Measurements from ENCODE around the gene PLEKHN1. TPM values are rescaled to one million over a fixed set of nuclear protein-coding genes. Genes with fewer than 3 reads are reported as not detected.

The PLEKHN1 gene
- total RNA-seq, 4 donors from 2014 or later = 36.1 to 69.0 (median 48.4) TPM

- Histone ChIP-seq H3K4me1 (peaks cover 48% of the 10 kb centered on the region), H3K27me3 (no peaks in the 10 kb centered on the region), H3K27ac (peak overlapping the region; percentile 90), H3K4me3 (peak overlapping the region; percentile 75), H3K36me3 (no peaks in the 10 kb centered on the region), H3K9me3 (no peaks in the 10 kb centered on the region)
- DNase-seq (ENCODE audit: low spot score in 2 of 2) = no peak
- WGBS = 9% methylated on average over 8 of the region's 91 CpGs
- TF ChIP-seq POLR2AphosphoS5 (IDR thresholded peaks at IDR 0.05) (no peak), EP300 (IDR thresholded peaks at IDR 0.05) (no peak), CTCF (IDR thresholded peaks at IDR 0.05) (peak in 1 of 2 donors; percentile 69), POLR2A (IDR thresholded peaks at IDR 0.05) (no peak)
Measured at GRCh38 chr1:1019122-1019999, 53.1 kb downstream of the PLEKHN1 start.

GRCh38 chr1:1020000-1020404 lies 53.7 kb downstream of the PLEKHN1 start, which contains the start of gene AGRN:
Gene AGRN (plus strand): TSS chr1:1020120. CDS start chr1:1020173, 53 bp downstream.
- Histone ChIP-seq H3K4me3 (peak within 1 kb of the TSS; percentile 75), H3K4me1 (peaks cover 49% of the 10 kb centered on the region), H3K9me3 (no peaks in the 10 kb centered on the region), H3K27ac (peak within 1 kb of the TSS; percentile 90), H3K27me3 (no peaks in the 10 kb centered on the region), H3K36me3 (no peaks in the 10 kb centered on the region)
- WGBS = 0% methylated on average over 1 of the region's 58 CpGs
- DNase-seq (ENCODE audit: low spot score in 2 of 2) = no peak
- no peak for TF ChIP-seq EP300 (IDR thresholded peaks at IDR 0.05)
- no peak for TF ChIP-seq POLR2A (IDR thresholded peaks at IDR 0.05)
- no peak for TF ChIP-seq CTCF (IDR thresholded peaks at IDR 0.05)
- no peak for TF ChIP-seq POLR2AphosphoS5 (IDR thresholded peaks at IDR 0.05)

GRCh38 chr1:1020415-1021009 lies 54.2 kb downstream of the PLEKHN1 start:
- Histone ChIP-seq H3K27ac (peak overlapping the region; percentile 90), H3K36me3 (no peaks in the 10 kb centered on the region), H3K27me3 (no peaks in the 10 kb centered on the region), H3K4me1 (peaks cover 53% of the 10 kb centered on the region), H3K4me3 (peak overlapping the region; percentile 75), H3K9me3 (no peaks in the 10 kb centered on the region)
- WGBS = no CpG with 5 or more reads among the region's 59 CpGs
- DNase-seq (ENCODE audit: low spot score in 2 of 2) = no peak
- TF ChIP-seq EP300 (IDR thresholded peaks at IDR 0.05) (no peak), POLR2AphosphoS5 (IDR thresholded peaks at IDR 0.05) (no peak), POLR2A (IDR thresholded peaks at IDR 0.05) (no peak), CTCF (IDR thresholded peaks at IDR 0.05) (no peak)

- Histone ChIP-seq H3K27ac (no peak overlapping the region), H3K9me3 (no peaks in the 10 kb centered on the region), H3K27me3 (no peaks in the 10 kb centered on the region), H3K4me1 (peaks cover 59% of the 10 kb centered on the region), H3K4me3 (peak overlapping the region; percentile 75), H3K36me3 (no peaks in the 10 kb centered on the region)
- no peak for TF ChIP-seq CTCF (IDR thresholded peaks at IDR 0.05)
- TF ChIP-seq POLR2AphosphoS5 (IDR thresholded peaks at IDR 0.05) = no peak
- TF ChIP-seq EP300 (IDR thresholded peaks at IDR 0.05) = no peak
- TF ChIP-seq POLR2A (IDR thresholded peaks at IDR 0.05) = no peak
- no CpG with 5 or more reads among the region's 33 CpGs for WGBS
- DNase-seq (ENCODE audit: low spot score in 2 of 2) = no peak
Measured at GRCh38 chr1:1021010-1021919, 55.0 kb downstream of the PLEKHN1 start.
